Heart left ventricle (tissue), 13 donors: Measurements from ENCODE around the gene BTBD17.

Experiments
- POLR2A ChIP-seq, 2 donors: fragments of 450-650 bp; IDR thresholded peaks; one replicate each; pipeline ENCODE4 v1.6.1; 2017; ENCODE audit warnings: antibody characterized with exemption in 2 of 2, mild to moderate bottlenecking in 2 of 2, moderate library complexity in 2 of 2
- TF ChIP-seq, protein P1 (sequence below), 12 donors: fragments of 200-600 bp; sonication (generic) in 4 of 12; IDR thresholded peaks; one replicate each; pipeline versions ENCODE4 v1.5.0 to v1.8.0; 2018 to 2022; ENCODE audit warnings: antibody characterized with exemption in 12 of 12, mild to moderate bottlenecking in 5 of 12
- donor health status: ischemic (EF 13 %, LVEDD 7.1; RV severe dilation, severe dysfunction).
- donor health status: DM: no; HTN: yes; CAD: no.
- donor health status: DM: no; HTN: no; CAD: no.
- donor health status: ischemic (EF 25% LVEDD 6.9; RV normal size, moderate dysfunction).
- donor health status: ischemic (EF 25% LVEDD 5.7; RV mildly dilated, moderate dysfunction).
- donor health status: ischemic (EF 35%, LVEDD 5.7; RV mildly dilated, moderate dysfunction).
- donor health status: nonischemic (EF 11% LVEDD 7.7; RV severe dilation, severe dysfunction).
- donor health status: DM: yes; HTN: yes; CAD: no.
- donor health status: PGD.
- donor health status: ischemic (EF 29% LVEDD 5.4; RV normal size, mild dysfunction).
- donor health status: nonischemic (EF 23%, LVEDD 6.1; RV moderate dilation, normal function).

- TF ChIP-seq, protein P1, sequence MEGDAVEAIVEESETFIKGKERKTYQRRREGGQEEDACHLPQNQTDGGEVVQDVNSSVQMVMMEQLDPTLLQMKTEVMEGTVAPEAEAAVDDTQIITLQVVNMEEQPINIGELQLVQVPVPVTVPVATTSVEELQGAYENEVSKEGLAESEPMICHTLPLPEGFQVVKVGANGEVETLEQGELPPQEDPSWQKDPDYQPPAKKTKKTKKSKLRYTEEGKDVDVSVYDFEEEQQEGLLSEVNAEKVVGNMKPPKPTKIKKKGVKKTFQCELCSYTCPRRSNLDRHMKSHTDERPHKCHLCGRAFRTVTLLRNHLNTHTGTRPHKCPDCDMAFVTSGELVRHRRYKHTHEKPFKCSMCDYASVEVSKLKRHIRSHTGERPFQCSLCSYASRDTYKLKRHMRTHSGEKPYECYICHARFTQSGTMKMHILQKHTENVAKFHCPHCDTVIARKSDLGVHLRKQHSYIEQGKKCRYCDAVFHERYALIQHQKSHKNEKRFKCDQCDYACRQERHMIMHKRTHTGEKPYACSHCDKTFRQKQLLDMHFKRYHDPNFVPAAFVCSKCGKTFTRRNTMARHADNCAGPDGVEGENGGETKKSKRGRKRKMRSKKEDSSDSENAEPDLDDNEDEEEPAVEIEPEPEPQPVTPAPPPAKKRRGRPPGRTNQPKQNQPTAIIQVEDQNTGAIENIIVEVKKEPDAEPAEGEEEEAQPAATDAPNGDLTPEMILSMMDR (IDR thresholded peaks at IDR 0.05), result no peak
- TF ChIP-seq POLR2A (IDR thresholded peaks at IDR 0.05), result no peak
These were observed 31.2 kb downstream of the BTBD17 start for GRCh38 chr17:74330446-74330845.
